ENCODE results near the gene NUDT17. TPM values are rescaled to one million over a fixed set of nuclear protein-coding genes. Genes with fewer than 3 reads are reported as not detected.
A peak's percentile ranks its signal among the peaks of the same experiment; 100 is the strongest.

The NUDT17 gene
- total and polyA plus RNA-seq, 2 of the 4 experiments (the other 2 are of a cell fraction), result 2.3 to 2.8 TPM

DNA sequence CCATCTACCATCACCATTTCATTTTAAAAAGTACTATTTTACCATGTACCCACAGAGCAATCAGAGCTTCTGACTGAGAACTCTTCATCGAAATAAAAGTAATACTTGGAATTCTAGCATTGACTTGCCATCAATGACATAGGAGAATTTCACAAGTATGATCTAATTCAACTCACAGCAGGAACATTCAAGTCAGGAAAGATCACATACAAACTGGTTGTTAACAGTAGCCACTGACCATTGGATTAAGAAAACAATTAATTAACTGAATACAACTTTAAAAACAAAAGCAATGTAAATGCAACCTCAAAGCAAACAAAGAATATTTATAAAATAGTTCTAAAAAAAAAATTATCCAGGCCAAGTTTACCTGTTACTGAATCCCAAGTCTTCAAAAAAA lies 40.4 kb upstream of the NUDT17 start:
- Histone ChIP-seq H3K4me3 (ENCODE audit: insufficient read depth, low read depth, low read length) (no peak overlapping the region), H3K79me1 (ENCODE audit: low read depth in 1 of 2, low read length in 2 of 2) (peaks cover 16 to 60% of the 10 kb centered on the region in 2 experiments), H3K4me1 (ENCODE audit: control insufficient read depth, insufficient read depth, low read length) (peaks cover 10% of the 10 kb centered on the region), H3K9ac (ENCODE audit: low read depth, low read length) (no peak overlapping the region), H3K27ac (ENCODE audit: insufficient read depth, low read length) (no peak overlapping the region), H3K27me3 (ENCODE audit: control insufficient read depth, insufficient read depth, low read length) (no peaks in the 10 kb centered on the region), H3K4me2 (ENCODE audit: low read depth, low read length) (no peak overlapping the region), H4K20me1 (ENCODE audit: insufficient read depth, low read length) (peaks cover 70% of the 10 kb centered on the region), H2BK15ac (ENCODE audit: low read depth, low read length) (no peak overlapping the region), H2AK5ac (ENCODE audit: low read depth, low read length) (no peak overlapping the region), H2BK120ac (ENCODE audit: low read depth, low read length) (no peak overlapping the region), H3K9me1 (ENCODE audit: insufficient read depth, low read length) (peaks cover 6% of the 10 kb centered on the region; the same call in 1 of the 2 replicates), H3K18ac (ENCODE audit: low read depth, low read length) (no peak overlapping the region), H4K91ac (ENCODE audit: insufficient read depth, low read depth, low read length) (no peak overlapping the region), H3K4ac (ENCODE audit: low read depth, low read length) (no peak overlapping the region), H2BK20ac (ENCODE audit: low read depth, low read length) (no peak overlapping the region), H4K8ac (ENCODE audit: low read depth in 2 of 2, low read length in 2 of 2) (no peak overlapping the region), H3K9me3 (ENCODE audit: control insufficient read depth, insufficient read depth, low read length) (no peaks in the 10 kb centered on the region), H2AK9ac (replicated peaks; ENCODE audit: low read depth, low read length, poor library complexity) (no peak overlapping the region), H3K36me3 (ENCODE audit: control insufficient read depth, insufficient read depth, low read length) (no peaks in the 10 kb centered on the region), H4K5ac (ENCODE audit: low read depth, low read length) (no peak overlapping the region), H3K23ac (ENCODE audit: low read depth, low read length) (no peak overlapping the region), H3K14ac (replicated peaks; ENCODE audit: low read depth, low read length) (no peak overlapping the region), H2BK5ac (ENCODE audit: low read depth, low read length, poor library complexity, severe bottlenecking) (peak overlapping the region; percentile 37), H2AFZ (replicated peaks; ENCODE audit: low read length, poor library complexity) (no peak overlapping the region), H3K56ac (ENCODE audit: extremely low read depth, insufficient read depth, low read length) (no peak overlapping the region)
- ATAC-seq (ENCODE audit: low read depth) (no peak), DNase-seq (peak; percentile 43)
- dilution Hi-C loops (cut with HindIII; ENCODE audit: low sequenced_read_pairs, unreplicated experiment), result no loop called here
- CTCF ChIA-PET, result interaction anchor here (0.7 kb wide), 1 partner anchor 156 kb away, joined by 3 read pairs; no protein-coding TSS in a partner anchor
- no TSS peak for BruUV-seq (replicated peaks)
- no CpG with 5 or more reads among the region's 1 CpG for WGBS, 2 experiments (ENCODE audit: extremely low coverage in 2 of 2, insufficient read length in 1 of 2)
- intact Hi-C loops (cut with micrococcal nuclease), result no loop called here
- TF ChIP-seq, protein P1, sequence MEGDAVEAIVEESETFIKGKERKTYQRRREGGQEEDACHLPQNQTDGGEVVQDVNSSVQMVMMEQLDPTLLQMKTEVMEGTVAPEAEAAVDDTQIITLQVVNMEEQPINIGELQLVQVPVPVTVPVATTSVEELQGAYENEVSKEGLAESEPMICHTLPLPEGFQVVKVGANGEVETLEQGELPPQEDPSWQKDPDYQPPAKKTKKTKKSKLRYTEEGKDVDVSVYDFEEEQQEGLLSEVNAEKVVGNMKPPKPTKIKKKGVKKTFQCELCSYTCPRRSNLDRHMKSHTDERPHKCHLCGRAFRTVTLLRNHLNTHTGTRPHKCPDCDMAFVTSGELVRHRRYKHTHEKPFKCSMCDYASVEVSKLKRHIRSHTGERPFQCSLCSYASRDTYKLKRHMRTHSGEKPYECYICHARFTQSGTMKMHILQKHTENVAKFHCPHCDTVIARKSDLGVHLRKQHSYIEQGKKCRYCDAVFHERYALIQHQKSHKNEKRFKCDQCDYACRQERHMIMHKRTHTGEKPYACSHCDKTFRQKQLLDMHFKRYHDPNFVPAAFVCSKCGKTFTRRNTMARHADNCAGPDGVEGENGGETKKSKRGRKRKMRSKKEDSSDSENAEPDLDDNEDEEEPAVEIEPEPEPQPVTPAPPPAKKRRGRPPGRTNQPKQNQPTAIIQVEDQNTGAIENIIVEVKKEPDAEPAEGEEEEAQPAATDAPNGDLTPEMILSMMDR (conservative IDR thresholded peaks at IDR 0.05; ENCODE audit: low read depth, low read length), result no peak
- TF ChIP-seq USF2 (IDR thresholded peaks at IDR 0.05; ENCODE audit: low read depth, low read length) (no peak), RCOR1 (IDR thresholded peaks at IDR 0.05; ENCODE audit: insufficient replicate concordance, low read length) (no peak), SMC3 (IDR thresholded peaks at IDR 0.05; ENCODE audit: low read depth, low read length) (no peak), BHLHE40 (IDR thresholded peaks at IDR 0.05; ENCODE audit: low read depth, low read length) (no peak), ELK1 (IDR thresholded peaks at IDR 0.05; ENCODE audit: borderline replicate concordance, low read depth, low read length) (no peak), CEBPB (IDR thresholded peaks at IDR 0.05; ENCODE audit: low read depth, low read length) (no peak), CHD1 (IDR thresholded peaks at IDR 0.05; ENCODE audit: low read depth, low read length) (no peak), RAD21 (IDR thresholded peaks at IDR 0.05; ENCODE audit: low read length) (no peak), RFX5 (IDR thresholded peaks at IDR 0.05; ENCODE audit: low read depth, low read length) (no peak)
- in situ Hi-C loops (cut with MboI; ENCODE audit: low sequenced_read_pairs), result no loop called here
- POLR2A ChIA-PET (ENCODE audit: unreplicated experiment), result no interaction called here
